Activated CD4-positive, alpha-beta memory T cell treated with anti-CD3 and anti-CD28 coated beads, Interleukin-2, amount 10 ng/mL, durations not matched to agents 7 days and 5 days (primary cell): Measurements from ENCODE around the gene FAR1. TPM values are rescaled to one million over a fixed set of nuclear protein-coding genes. Genes with fewer than 3 reads are reported as not detected.
A peak's percentile ranks its signal among the peaks of the same experiment; 100 is the strongest.

Source experiments
- CTCF ChIA-PET: fragments of 350-600 bp; sonication (Branson Sonifier 250); formaldehyde crosslinking; loops from one replicate; lab custom pipeline; 2021; ENCODE audit warnings: antibody characterized with exemption, inconsistent platforms; lab: Charles Lee
- POLR2A ChIA-PET: fragments of 350-600 bp; sonication (Branson Sonifier 250); formaldehyde crosslinking; loops from one replicate; lab custom pipeline; 2021; ENCODE audit warnings: antibody characterized with exemption; lab: Charles Lee
- DNase-seq: peaks from one replicate; pipeline ENCODE4 v3.0.0-alpha.2; 2020
- H3K27ac Mint-ChIP-seq: one replicate; pipeline ENCODE4 v1.8.0; 2021; ENCODE audit warnings: mild to moderate bottlenecking, mixed read lengths
- H3K27me3 Mint-ChIP-seq: one replicate; pipeline ENCODE4 v1.8.0; 2021; ENCODE audit warnings: mixed read lengths
- H3K36me3 Mint-ChIP-seq: one replicate; pipeline ENCODE4 v1.8.0; 2021; ENCODE audit warnings: low read depth, mixed read lengths
- H3K4me1 Mint-ChIP-seq: one replicate; pipeline ENCODE4 v1.8.0; 2021; ENCODE audit warnings: mixed read lengths
- H3K4me3 Mint-ChIP-seq: one replicate; pipeline ENCODE4 v1.8.0; 2021; ENCODE audit warnings: mild to moderate bottlenecking, mixed read lengths
- H3K9me3 Mint-ChIP-seq: one replicate; pipeline ENCODE4 v1.8.0; 2021; ENCODE audit warnings: mixed read lengths
- total RNA-seq, 2 experiments: library from RNA; stranded (reverse); gene quantifications; one replicate each; pipeline ENCODE4 v1.2.3, GENCODE V29; 2021

The FAR1 gene
- total RNA-seq, 2 experiments from 2014 or later, result 55.1 to 57.6 TPM

DNA sequence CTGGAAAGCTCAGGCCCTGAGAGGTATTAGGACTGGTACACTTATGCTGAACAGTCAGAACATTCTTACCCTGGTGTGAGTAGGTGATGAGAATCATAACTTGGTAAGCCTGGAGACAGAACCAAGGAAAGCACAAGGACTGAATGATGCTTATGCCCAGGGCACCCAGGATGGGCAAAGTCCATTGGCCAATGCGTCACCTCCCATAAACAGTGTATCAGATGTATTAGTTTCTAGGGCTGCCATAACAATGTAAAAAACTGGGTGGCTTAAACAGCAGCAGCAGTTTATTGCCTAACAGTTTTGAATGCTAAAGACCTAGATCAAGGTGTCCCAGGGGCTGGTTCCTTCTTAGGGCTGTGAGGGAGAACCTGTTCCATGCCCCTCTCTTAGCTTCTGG, 107.0 kb downstream of the FAR1 start:
- H3K9me3 Mint-ChIP-seq, result no peaks in the 10 kb centered on the region
- no peak overlapping the region for H3K27ac Mint-ChIP-seq
- DNase-seq, result no peak
- H3K4me1 Mint-ChIP-seq, result peaks cover 3% of the 10 kb centered on the region
- ChIA-PET POLR2A (no interaction called here), CTCF (interaction anchor here (0.9 to 2.3 kb wide), 7 partner anchors 13 to 679 kb away, joined by 3 to 12 read pairs (median 5); no protein-coding TSS in a partner anchor)
- no peak overlapping the region for H3K4me3 Mint-ChIP-seq
- H3K36me3 Mint-ChIP-seq, result no peaks in the 10 kb centered on the region
- peaks cover 6% of the 10 kb centered on the region for H3K27me3 Mint-ChIP-seq

DNA sequence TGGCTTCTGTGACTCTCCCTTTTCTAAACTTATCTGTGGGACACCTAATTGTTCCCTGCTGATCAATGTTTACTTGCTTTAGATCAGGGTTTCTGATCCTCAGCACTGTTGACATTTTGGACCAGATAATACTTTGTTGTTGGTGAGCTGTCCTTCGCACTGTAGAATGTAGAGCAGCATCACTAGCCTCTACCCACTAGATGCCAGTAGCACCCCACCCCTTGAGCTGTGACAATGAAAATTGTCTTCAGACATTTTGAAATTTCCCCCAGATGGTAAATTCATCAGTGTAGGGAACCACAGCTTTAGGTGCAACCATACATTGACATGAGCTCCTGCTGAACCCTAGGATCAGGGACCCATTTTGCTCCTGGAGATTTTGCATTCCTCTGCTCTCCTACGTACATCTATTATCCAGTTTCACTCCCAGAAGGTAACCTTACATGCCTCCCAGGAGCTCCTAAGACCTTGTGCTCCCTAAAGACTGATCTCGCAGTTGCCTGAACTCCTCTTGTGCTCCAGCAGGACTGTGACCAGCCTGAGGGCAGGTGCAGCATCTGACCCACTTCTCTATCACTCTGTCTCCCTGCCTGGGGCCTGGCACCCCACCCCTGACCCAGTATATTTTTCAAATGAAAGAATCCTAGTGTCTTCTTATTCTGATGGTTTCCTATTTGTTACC, 107.8 kb downstream of the FAR1 start:
- Mint-ChIP-seq H3K4me3 (no peak overlapping the region), H3K27me3 (peaks cover 5% of the 10 kb centered on the region), H3K27ac (no peak overlapping the region), H3K9me3 (no peaks in the 10 kb centered on the region), H3K36me3 (no peaks in the 10 kb centered on the region), H3K4me1 (peaks cover 3% of the 10 kb centered on the region)
- DNase-seq, result peak; percentile 45
- ChIA-PET CTCF (interaction anchor here (0.6 to 2.3 kb wide), 9 partner anchors 12 to 679 kb away, joined by 3 to 12 read pairs (median 5); no protein-coding TSS in a partner anchor), POLR2A (no interaction called here)

DNA sequence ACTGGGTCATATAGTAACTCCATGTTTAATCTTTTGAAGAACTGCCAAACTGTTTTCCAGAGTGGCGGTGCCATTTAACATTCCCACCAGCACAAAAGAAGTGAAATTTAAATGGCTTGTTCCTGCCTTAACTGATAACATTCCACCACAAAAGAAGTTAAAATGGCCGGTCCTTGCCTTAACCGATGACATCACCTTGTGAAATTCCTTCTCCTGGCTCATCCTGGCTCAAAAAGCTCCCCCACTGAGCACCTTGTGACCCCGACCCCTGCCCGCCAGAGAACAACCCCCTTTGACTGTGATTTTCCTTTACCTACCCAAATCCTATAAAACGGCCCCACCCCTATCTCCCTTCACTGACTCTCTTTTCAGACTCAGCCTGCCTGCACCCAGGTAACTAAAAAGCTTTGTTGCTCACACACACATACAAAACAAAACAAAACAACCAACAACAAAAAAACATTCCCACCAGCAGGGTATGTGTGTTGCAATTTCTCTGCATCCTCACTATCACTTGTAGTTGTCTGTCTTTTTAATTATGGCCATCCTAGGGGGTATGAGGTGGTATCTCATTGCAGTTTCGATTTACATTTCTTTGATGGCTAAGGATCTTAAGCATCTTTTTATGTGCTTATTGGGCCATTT, 109.0 kb downstream of the FAR1 start:
- H3K9me3 Mint-ChIP-seq, result no peaks in the 10 kb centered on the region
- H3K27ac Mint-ChIP-seq, result no peak overlapping the region
- ChIA-PET CTCF (interaction anchor here (1.2 to 2.3 kb wide), 2 partner anchors 8 to 175 kb away, joined by 3 to 5 read pairs; no protein-coding TSS in a partner anchor), POLR2A (no interaction called here)
- H3K4me3 Mint-ChIP-seq, result no peak overlapping the region
- H3K27me3 Mint-ChIP-seq, result peaks cover 5% of the 10 kb centered on the region
- H3K36me3 Mint-ChIP-seq, result no peaks in the 10 kb centered on the region
- peaks cover 3% of the 10 kb centered on the region for H3K4me1 Mint-ChIP-seq
- no peak for DNase-seq

- Mint-ChIP-seq H3K4me1 (peaks cover 3% of the 10 kb centered on the region), H3K4me3 (no peak overlapping the region), H3K27me3 (peaks cover 5% of the 10 kb centered on the region), H3K36me3 (no peaks in the 10 kb centered on the region), H3K9me3 (no peaks in the 10 kb centered on the region), H3K27ac (no peak overlapping the region)
- no peak for DNase-seq
- POLR2A ChIA-PET, result no interaction called here
- CTCF ChIA-PET, result no interaction called here
These were observed 109.9 kb downstream of the FAR1 start for GRCh38 chr11:13778345-13778744.

DNA sequence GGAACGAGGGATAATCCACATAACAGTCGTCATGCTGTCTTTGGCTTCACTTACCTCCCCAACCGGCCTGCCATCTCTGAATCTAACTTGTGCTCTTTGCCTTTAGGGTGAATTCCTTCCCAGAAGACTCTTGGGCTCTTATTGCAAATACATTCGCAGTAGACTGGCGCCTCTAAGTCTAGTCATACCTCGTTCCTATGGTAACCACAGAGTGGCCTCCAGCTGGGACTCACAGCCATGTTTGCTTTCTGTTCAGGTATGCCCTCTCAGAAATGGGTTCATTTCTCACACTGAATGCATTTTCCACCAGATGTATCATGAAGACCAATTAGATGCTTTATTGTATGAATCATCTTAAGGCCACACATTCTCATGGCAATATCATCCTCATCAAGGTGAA, 112.7 kb downstream of the FAR1 start:
- CTCF ChIA-PET, result interaction anchor here (1.5 kb wide), 1 partner anchor 8 kb away, joined by 5 read pairs; no protein-coding TSS in a partner anchor
- no peaks in the 10 kb centered on the region for H3K36me3 Mint-ChIP-seq
- POLR2A ChIA-PET, result no interaction called here
- DNase-seq, result no peak
- no peaks in the 10 kb centered on the region for H3K4me1 Mint-ChIP-seq
- no peak overlapping the region for H3K4me3 Mint-ChIP-seq
- peaks cover 2% of the 10 kb centered on the region for H3K27me3 Mint-ChIP-seq
- no peaks in the 10 kb centered on the region for H3K9me3 Mint-ChIP-seq
- H3K27ac Mint-ChIP-seq, result no peak overlapping the region

Other genes starting within 250 kb of the FAR1 start
- 10 to 100 TPM; 26.0 to 26.3 TPM for gene BTBD10, start 205.4 kb upstream of the FAR1 start, total RNA-seq
- not detected for gene PTH, start 172.7 kb upstream of the FAR1 start, total RNA-seq